ENCODE data around the gene RNF224. TPM values are rescaled to one million over a fixed set of nuclear protein-coding genes. Genes with fewer than 3 reads are reported as not detected.
"Not testable (repeated sequence)": the region's sequence is repeated elsewhere in the genome, so short reads cannot be mapped to it uniquely, and the experiment has no call there.

The RNF224 gene
- total and polyA plus RNA-seq, 4 donors = not detected

DNA sequence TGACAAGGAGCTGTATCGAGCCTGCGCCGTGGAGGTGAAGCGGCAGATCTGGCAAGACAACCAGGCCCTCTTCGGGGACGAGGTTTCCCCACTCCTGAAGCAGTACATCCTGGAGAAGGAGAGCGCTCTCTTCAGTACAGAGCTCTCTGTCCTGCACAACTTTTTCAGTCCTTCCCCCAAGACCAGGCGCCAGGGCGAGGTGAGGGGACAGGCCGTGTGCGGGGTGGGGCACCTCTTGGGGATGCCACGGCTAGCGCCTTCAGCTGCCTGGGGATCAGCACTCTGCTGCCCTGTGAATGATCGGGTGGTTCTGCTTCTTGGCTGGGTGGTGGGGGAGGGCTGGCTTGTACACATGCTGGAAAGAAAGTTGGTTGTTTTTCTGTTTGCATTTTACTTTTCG lies 29.6 kb downstream of the RNF224 start:
- TF ChIP-seq SP1 (IDR thresholded peaks at IDR 0.05) = no peak
- TF ChIP-seq EGR1 (IDR thresholded peaks at IDR 0.05; ENCODE audit: low read depth in 2 of 2) = no peak
- Histone ChIP-seq H3K4me1 (ENCODE audit: control insufficient read depth in 4 of 4, insufficient read depth in 4 of 4, low read length in 3 of 4) (peaks cover 10 to 34% (median 21%) of the 10 kb centered on the region in 4 donors), H3K27ac (ENCODE audit: low read depth in 1 of 2, low read length in 2 of 2) (no peak overlapping the region), H3K9me3 (ENCODE audit: control insufficient read depth in 4 of 4, low read length in 3 of 4) (no peaks in the 10 kb centered on the region), H3K36me3 (ENCODE audit: control insufficient read depth in 4 of 4, insufficient read depth in 3 of 4, low read depth in 1 of 4, low read length in 3 of 4) (peaks cover 3 to 7% (median 6%) of the 10 kb centered on the region in 4 donors), H3K9ac (ENCODE audit: low read depth in 1 of 2, low read length in 2 of 2) (no peak overlapping the region), H3K27me3 (ENCODE audit: control insufficient read depth in 4 of 4, insufficient read depth in 4 of 4, low read length in 3 of 4) (no peaks in the 10 kb centered on the region), H3K4me3 (ENCODE audit: low read depth in 1 of 3, low read length in 3 of 3) (no peak overlapping the region)
- 94% methylated on average over 15 of the region's 15 CpGs for WGBS
- no peak for DNase-seq (ENCODE audit: low spot score)

DNA sequence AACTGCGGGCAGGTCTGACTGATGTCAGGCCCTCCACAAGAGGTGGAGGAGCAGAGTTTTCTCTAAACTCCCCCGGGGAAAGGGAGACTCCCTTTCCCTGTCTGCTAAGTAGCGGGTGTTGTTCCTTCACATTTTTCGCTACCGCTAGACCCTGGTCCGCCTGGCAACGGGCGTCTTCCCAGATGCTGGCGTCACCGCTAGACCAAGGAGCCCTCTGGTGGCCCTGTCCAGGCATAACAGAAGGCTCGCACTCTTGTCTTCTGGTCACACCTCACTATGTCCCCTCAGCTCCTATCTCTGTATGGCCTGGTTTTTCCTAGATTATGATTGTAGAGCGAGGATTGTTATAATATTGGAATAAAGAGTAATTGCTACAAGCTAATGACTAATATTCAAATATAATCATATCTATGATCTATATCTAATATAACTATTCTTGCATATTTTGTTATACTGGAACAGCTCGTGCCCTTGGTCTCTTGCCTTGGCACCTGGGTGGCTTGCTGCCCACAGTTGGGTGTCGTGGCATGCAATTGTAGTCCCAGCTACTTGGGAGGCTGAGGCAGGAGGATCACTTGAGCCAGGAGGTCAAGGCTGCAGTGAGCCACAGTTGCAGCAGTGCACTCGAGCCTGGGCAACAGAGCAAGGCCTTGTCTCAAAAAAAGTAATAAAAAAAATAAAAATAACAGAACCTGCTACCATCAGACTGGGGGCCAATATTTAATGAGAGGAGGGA lies 35.0 kb downstream of the RNF224 start:
- not testable (repeated sequence) for H3K4me3 ChIP-seq (ENCODE audit: low read depth in 1 of 3, low read length in 3 of 3); DNase-seq (ENCODE audit: low spot score); H3K27ac ChIP-seq (ENCODE audit: low read depth in 1 of 2, low read length in 2 of 2); H3K27me3 ChIP-seq (ENCODE audit: control insufficient read depth in 4 of 4, insufficient read depth in 4 of 4, low read length in 3 of 4); H3K9me3 ChIP-seq (ENCODE audit: control insufficient read depth in 4 of 4, low read length in 3 of 4); H3K9ac ChIP-seq (ENCODE audit: low read depth in 1 of 2, low read length in 2 of 2)
- Histone ChIP-seq H3K4me1 (ENCODE audit: control insufficient read depth in 4 of 4, insufficient read depth in 4 of 4, low read length in 3 of 4) (peaks cover 2 to 11% (median 6%) of the 10 kb centered on the region in 4 donors), H3K36me3 (ENCODE audit: control insufficient read depth in 4 of 4, insufficient read depth in 3 of 4, low read depth in 1 of 4, low read length in 3 of 4) (peaks cover 9 to 16% (median 12%) of the 10 kb centered on the region in 4 donors)
- WGBS = 43% methylated on average over 15 of the region's 15 CpGs
- peak in 1 of 2 donors; percentile 57 for TF ChIP-seq RAD21 (IDR thresholded peaks at IDR 0.05)
- TF ChIP-seq, protein P1, sequence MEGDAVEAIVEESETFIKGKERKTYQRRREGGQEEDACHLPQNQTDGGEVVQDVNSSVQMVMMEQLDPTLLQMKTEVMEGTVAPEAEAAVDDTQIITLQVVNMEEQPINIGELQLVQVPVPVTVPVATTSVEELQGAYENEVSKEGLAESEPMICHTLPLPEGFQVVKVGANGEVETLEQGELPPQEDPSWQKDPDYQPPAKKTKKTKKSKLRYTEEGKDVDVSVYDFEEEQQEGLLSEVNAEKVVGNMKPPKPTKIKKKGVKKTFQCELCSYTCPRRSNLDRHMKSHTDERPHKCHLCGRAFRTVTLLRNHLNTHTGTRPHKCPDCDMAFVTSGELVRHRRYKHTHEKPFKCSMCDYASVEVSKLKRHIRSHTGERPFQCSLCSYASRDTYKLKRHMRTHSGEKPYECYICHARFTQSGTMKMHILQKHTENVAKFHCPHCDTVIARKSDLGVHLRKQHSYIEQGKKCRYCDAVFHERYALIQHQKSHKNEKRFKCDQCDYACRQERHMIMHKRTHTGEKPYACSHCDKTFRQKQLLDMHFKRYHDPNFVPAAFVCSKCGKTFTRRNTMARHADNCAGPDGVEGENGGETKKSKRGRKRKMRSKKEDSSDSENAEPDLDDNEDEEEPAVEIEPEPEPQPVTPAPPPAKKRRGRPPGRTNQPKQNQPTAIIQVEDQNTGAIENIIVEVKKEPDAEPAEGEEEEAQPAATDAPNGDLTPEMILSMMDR (IDR thresholded peaks at IDR 0.05; ENCODE audit: low read depth, low read length, missing input control) = peak; percentile 27

DNA sequence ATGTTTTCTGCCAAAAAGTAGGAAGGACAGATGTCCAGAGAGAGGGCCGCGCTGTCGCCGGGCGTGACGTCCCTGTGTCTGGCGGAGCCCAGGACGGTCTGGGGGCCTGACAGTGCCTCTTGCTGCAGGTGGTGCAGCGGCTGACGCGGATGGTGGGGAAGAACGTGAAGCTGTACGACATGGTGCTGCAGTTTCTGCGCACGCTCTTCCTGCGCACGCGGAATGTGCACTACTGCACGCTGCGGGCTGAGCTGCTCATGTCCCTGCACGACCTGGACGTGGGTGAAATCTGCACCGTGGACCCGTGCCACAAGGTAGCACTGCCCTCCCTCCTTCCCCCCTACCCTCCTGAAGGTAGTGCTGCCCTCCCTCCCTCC lies 35.6 kb downstream of the RNF224 start:
- H3K36me3 ChIP-seq (ENCODE audit: control insufficient read depth in 4 of 4, insufficient read depth in 3 of 4, low read depth in 1 of 4, low read length in 3 of 4) = peaks cover 9 to 16% (median 12%) of the 10 kb centered on the region in 4 donors
- H3K9me3 ChIP-seq (ENCODE audit: control insufficient read depth in 4 of 4, low read length in 3 of 4) = no peaks in the 10 kb centered on the region
- no peak overlapping the region for H3K27ac ChIP-seq (ENCODE audit: low read depth in 1 of 2, low read length in 2 of 2)
- no peak overlapping the region for H3K9ac ChIP-seq (ENCODE audit: low read depth in 1 of 2, low read length in 2 of 2)
- TF ChIP-seq, protein P1 (IDR thresholded peaks at IDR 0.05; ENCODE audit: low read depth, low read length, missing input control) = no peak
- TF ChIP-seq FOXA2 (IDR thresholded peaks at IDR 0.05) (no peak), RAD21 (IDR thresholded peaks at IDR 0.05) (no peak), JUND (IDR thresholded peaks at IDR 0.05) (no peak)
- 90% methylated on average over 24 of the region's 24 CpGs for WGBS
- peaks cover 2 to 15% (median 7%) of the 10 kb centered on the region in 4 donors for H3K4me1 ChIP-seq (ENCODE audit: control insufficient read depth in 4 of 4, insufficient read depth in 4 of 4, low read length in 3 of 4)
- no peaks in the 10 kb centered on the region for H3K27me3 ChIP-seq (ENCODE audit: control insufficient read depth in 4 of 4, insufficient read depth in 4 of 4, low read length in 3 of 4)
- DNase-seq (ENCODE audit: low spot score) = no peak
- no peak overlapping the region for H3K4me3 ChIP-seq (ENCODE audit: low read depth in 1 of 3, low read length in 3 of 3)

DNA sequence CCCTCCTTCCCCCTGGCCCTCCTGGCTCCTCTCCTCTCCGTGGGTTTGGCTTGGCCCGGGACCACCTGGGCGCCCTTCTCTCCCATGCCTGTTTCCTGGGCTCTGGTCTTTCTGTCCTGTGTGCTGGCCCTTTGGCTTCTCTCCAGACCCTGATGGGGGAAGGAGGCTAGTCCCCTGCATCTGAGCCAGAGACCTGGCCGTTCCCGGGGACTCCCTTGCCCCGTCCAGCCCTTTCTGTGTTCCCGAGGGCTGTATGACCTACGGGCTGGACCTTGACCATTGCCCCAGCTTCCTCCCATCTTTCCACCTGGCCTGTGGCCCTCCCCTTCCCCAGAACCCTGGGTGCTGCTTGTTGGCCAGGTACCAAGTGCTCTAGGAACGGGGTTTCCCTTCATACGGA lies 36.2 kb downstream of the RNF224 start:
- 56% methylated on average over 10 of the region's 10 CpGs for WGBS
- Histone ChIP-seq H3K9ac (ENCODE audit: low read depth in 1 of 2, low read length in 2 of 2) (no peak overlapping the region), H3K36me3 (ENCODE audit: control insufficient read depth in 4 of 4, insufficient read depth in 3 of 4, low read depth in 1 of 4, low read length in 3 of 4) (peaks cover 10 to 16% (median 12%) of the 10 kb centered on the region in 4 donors), H3K4me3 (ENCODE audit: low read depth in 1 of 3, low read length in 3 of 3) (no peak overlapping the region), H3K27ac (ENCODE audit: low read depth in 1 of 2, low read length in 2 of 2) (no peak overlapping the region), H3K9me3 (ENCODE audit: control insufficient read depth in 4 of 4, low read length in 3 of 4) (no peaks in the 10 kb centered on the region), H3K27me3 (ENCODE audit: control insufficient read depth in 4 of 4, insufficient read depth in 4 of 4, low read length in 3 of 4) (no peaks in the 10 kb centered on the region), H3K4me1 (ENCODE audit: control insufficient read depth in 4 of 4, insufficient read depth in 4 of 4, low read length in 3 of 4) (peaks cover 5 to 20% (median 10%) of the 10 kb centered on the region in 4 donors)
- no peak for DNase-seq (ENCODE audit: low spot score)
- TF ChIP-seq YY1 (IDR thresholded peaks at IDR 0.05) (no peak), HNF4A (conservative IDR thresholded peaks at IDR 0.05) (peak; percentile 10 to 30)
- TF ChIP-seq, protein P2, sequence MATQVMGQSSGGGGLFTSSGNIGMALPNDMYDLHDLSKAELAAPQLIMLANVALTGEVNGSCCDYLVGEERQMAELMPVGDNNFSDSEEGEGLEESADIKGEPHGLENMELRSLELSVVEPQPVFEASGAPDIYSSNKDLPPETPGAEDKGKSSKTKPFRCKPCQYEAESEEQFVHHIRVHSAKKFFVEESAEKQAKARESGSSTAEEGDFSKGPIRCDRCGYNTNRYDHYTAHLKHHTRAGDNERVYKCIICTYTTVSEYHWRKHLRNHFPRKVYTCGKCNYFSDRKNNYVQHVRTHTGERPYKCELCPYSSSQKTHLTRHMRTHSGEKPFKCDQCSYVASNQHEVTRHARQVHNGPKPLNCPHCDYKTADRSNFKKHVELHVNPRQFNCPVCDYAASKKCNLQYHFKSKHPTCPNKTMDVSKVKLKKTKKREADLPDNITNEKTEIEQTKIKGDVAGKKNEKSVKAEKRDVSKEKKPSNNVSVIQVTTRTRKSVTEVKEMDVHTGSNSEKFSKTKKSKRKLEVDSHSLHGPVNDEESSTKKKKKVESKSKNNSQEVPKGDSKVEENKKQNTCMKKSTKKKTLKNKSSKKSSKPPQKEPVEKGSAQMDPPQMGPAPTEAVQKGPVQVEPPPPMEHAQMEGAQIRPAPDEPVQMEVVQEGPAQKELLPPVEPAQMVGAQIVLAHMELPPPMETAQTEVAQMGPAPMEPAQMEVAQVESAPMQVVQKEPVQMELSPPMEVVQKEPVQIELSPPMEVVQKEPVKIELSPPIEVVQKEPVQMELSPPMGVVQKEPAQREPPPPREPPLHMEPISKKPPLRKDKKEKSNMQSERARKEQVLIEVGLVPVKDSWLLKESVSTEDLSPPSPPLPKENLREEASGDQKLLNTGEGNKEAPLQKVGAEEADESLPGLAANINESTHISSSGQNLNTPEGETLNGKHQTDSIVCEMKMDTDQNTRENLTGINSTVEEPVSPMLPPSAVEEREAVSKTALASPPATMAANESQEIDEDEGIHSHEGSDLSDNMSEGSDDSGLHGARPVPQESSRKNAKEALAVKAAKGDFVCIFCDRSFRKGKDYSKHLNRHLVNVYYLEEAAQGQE (IDR thresholded peaks at IDR 0.05) = no peak
